Measurements from ENCODE around the gene KRTAP10-7. TPM values are rescaled to one million over a fixed set of nuclear protein-coding genes. Genes with fewer than 3 reads are reported as not detected.

KRTAP10-7 gene
- total RNA-seq, 2 donors from 2014 or later = not detected

- peaks cover 6 to 12% of the 10 kb centered on the region in 2 donors for H3K9me3 Mint-ChIP-seq
Observed at GRCh38 chr21:44649521-44650100, 49.2 kb downstream of the KRTAP10-7 start.

DNA sequence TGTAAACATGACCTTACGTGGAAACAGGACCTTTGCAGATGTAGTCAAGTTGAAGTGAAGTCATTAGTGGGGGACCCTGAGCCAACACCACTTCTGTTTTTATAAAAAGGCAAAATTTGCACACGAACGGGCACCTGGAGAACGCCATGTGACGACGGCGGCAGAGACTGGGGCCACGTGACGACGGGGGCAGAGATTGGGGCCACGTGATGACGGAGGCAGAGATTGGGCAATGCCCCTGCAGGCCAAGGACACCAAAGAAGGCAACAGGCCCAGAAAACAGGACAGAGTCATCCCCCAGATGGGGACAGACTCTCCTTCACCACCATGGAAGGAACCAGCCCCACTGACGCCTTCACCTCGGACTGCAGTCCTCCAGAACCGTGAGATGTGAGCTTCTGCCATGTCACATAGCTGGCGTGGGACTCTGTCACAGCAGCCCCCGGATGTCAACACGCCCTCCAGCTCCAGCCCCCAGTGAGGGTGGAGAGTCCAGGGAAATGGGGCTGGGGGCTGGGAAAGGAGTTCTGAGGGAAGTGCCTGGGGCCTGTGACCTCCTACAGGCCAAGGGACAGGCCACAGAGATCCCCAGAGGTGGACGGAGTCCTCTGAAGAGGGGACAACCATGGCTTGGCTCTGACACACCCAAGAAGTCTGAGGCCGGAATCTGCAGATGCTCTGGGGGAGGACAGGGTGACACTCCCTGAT, 50.0 kb downstream of the KRTAP10-7 start:
- H3K27ac Mint-ChIP-seq = no peak overlapping the region
- ATAC-seq (no peak), DNase-seq (ENCODE audit: low spot score in 2 of 2) (no peak)
- peaks cover 0 to 23% of the 10 kb centered on the region in 2 donors for H3K36me3 Mint-ChIP-seq
- H3K9me3 Mint-ChIP-seq = peaks cover 0 to 6% of the 10 kb centered on the region in 2 donors

More at GRCh38 chr21:44649521-44650100, 49.2 kb downstream of the KRTAP10-7 start:
- DNase-seq (ENCODE audit: low spot score in 2 of 2) (no peak), ATAC-seq (no peak)
- H3K36me3 Mint-ChIP-seq = peaks cover 6 to 29% of the 10 kb centered on the region in 2 donors
- H3K27ac Mint-ChIP-seq = no peak overlapping the region

DNA sequence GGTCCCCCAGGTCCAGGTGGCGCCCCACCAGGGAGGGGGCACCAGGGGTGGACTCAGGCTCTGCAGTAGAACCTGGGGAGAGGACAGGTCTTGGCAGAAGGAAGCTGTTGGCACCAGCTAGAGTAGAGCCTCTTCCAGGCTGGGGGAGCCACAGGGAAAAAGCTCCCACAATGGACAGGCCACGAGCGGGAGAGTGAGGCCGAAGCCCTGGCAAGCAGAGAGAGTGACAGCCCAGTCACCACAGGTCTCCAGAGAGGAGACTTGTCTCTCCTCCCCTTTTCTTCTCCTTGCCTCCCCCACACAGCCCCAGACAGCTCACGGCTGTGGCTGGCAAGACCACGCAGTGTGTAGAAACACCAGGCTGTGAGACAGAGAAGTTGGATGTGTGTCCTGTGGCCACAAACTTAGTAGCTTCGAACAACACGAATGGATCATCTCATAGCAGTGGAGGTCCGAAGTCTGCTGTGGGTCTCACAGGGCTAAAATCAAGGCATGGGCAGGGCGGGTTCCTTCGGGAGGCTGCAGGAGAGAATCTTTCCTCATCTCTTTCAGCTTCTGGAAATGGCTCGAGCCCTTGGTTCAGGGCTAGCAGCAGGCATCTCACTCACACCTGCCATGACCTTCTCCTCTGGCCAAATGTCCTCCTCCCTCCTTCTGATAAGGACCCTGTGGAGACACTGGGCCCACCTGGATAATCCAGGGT, 50.7 kb downstream of the KRTAP10-7 start:
- peaks cover 4 to 8% of the 10 kb centered on the region in 2 donors for H3K9me3 Mint-ChIP-seq
- DNase-seq (ENCODE audit: low spot score in 2 of 2) (no peak), ATAC-seq (no peak)
- H3K27ac Mint-ChIP-seq = no peak overlapping the region
- peaks cover 4 to 26% of the 10 kb centered on the region in 2 donors for H3K36me3 Mint-ChIP-seq

Other genes starting within 250 kb of the KRTAP10-7 start
- 10 to 100 TPM in 1 of 2 donors, 1 to 10 TPM in 1; 8.5 to 16.3 TPM for gene TRPM2, start 247.0 kb upstream of the KRTAP10-7 start, total RNA-seq
- 1 to 10 TPM; 4.8 to 5.6 TPM for gene LRRC3, start 145.1 kb upstream of the KRTAP10-7 start, total RNA-seq
- not detected for gene KRTAP10-1, start 60.4 kb upstream of the KRTAP10-7 start, total RNA-seq
- not detected for gene KRTAP10-2, start 49.1 kb upstream of the KRTAP10-7 start, total RNA-seq
- gene KRTAP10-3, start 41.8 kb upstream of the KRTAP10-7 start, total RNA-seq = not detected
- not detected for gene KRTAP10-4, start 26.9 kb upstream of the KRTAP10-7 start, total RNA-seq
- gene KRTAP10-5, start 20.0 kb upstream of the KRTAP10-7 start, total RNA-seq = not detected
- not detected for gene KRTAP10-6, start 8.1 kb upstream of the KRTAP10-7 start, total RNA-seq
- gene KRTAP10-8, start 11.5 kb downstream of the KRTAP10-7 start, total RNA-seq = not detected
- gene KRTAP10-9, start 26.5 kb downstream of the KRTAP10-7 start, total RNA-seq = not detected
- not detected for gene KRTAP10-10, start 36.8 kb downstream of the KRTAP10-7 start, total RNA-seq
- gene KRTAP10-11, start 45.8 kb downstream of the KRTAP10-7 start, total RNA-seq = not detected
- not detected for gene KRTAP12-4, start 54.1 kb downstream of the KRTAP10-7 start, total RNA-seq
- gene KRTAP12-3, start 57.3 kb downstream of the KRTAP10-7 start, total RNA-seq = not detected
- gene KRTAP12-2, start 66.3 kb downstream of the KRTAP10-7 start, total RNA-seq = not detected
- gene KRTAP12-1, start 81.6 kb downstream of the KRTAP10-7 start, total RNA-seq = not detected
- not detected for gene KRTAP10-12, start 96.6 kb downstream of the KRTAP10-7 start, total RNA-seq
- gene TSPEAR, start 111.0 kb downstream of the KRTAP10-7 start, total RNA-seq = not detected
- 100 to 1,000 TPM; 114 to 126 TPM for gene UBE2G2, start 201.2 kb downstream of the KRTAP10-7 start, total RNA-seq
- 10 to 100 TPM; 72.8 to 81.2 TPM for gene SUMO3, start 217.5 kb downstream of the KRTAP10-7 start, total RNA-seq

Data from activated naive CD4-positive, alpha-beta T cell treated with anti-CD3 and anti-CD28 coated beads, Interleukin-2, amount 50 U/mL, for 72 hours (primary cell).